Central memory CD4-positive, alpha-beta T cell (primary cell): ENCODE results near the gene SIK3.

Source experiments
- DNase-seq: peaks from one replicate; pipeline ENCODE4 v3.0.0; 2022

Gene SIK3

DNA sequence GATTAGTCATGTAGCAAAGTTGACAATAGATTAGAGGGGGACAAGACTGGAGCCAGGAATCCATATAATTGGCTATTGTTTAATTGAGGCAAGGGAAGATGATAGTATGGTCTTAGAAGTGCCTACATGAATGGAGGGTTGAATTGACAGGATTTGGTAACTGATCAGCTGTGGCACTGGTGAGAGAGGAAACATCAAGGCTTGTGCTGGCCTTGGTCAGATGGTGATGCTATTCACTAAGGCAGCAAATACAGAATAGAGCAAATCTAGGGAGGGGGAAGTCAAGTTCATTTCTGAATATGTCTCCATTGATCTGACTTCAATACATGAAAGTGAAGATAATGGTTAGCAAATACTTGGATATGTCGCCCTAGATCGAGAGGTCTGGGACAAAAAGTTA is 206.5 kb downstream of the SIK3 start:
- no peak for DNase-seq

DNA sequence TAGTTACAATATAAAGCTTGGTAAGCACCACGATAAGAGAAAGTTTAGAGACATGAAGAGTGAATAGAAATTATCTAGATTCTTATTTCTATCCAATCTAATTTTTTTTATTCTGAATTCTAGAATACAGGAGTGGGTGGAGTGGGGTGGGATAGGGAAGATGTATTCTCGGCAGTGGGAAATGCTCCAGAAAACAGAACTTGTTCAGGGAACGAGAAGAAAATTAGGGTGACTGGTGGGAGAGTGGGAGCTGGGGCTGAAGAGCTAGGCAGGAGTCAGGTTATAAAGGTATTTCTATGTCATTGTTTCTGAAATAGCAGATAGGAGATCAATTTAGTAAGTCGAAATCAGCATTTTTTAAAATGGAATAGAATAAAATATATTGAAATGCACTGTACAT is 207.6 kb downstream of the SIK3 start:
- no peak for DNase-seq

DNA sequence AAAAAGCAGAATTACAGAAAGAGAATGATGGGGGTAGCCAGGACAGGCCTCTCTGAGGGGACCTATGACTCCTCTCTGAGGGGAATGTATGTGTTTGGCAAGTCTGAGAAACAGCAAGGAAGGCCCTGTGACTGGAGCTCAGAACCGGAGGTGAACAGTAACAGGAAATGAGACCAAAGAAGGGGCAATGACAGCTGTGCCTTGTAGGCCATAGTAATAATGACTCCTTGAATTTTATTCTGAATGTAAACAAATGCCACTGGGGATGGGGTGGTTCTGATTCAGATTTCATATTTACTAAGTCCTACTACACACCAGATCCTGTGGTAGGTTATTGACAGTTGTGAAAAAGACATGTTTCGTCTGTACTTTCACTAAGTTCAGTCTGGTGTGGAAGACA is 208.0 kb downstream of the SIK3 start:
- DNase-seq, result no peak

DNA sequence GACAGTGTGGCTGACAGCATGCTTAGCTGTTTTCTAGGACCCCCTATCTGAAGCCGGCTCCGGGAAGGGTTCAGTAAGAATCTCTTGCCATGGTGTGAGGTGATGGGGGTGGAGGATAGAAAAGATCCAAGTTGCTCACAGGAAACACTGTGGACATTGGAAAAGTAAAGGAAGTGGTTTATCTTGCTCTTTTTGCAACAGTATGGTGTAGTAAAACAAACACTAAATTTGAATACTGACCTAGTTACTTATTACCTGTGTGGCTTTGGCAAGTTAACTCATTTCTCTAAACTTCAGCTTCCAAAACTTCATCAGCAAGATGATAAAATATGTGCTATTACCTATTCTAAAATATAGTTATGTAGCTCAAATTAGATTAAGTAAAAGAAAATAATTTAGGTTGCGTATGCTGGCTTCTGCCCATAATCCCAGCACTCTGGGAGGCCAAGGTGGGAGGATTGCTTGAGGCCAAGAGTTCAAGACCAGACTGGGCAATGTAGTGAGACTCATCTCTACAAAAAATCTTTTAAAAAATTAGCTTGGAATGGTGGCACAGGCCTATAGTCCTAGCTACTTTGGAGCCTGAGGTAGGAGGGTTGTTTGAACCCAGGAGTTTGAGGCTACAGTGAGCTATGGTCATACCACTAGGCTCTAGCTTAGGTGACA is 209.2 kb downstream of the SIK3 start:
- no peak for DNase-seq

DNA sequence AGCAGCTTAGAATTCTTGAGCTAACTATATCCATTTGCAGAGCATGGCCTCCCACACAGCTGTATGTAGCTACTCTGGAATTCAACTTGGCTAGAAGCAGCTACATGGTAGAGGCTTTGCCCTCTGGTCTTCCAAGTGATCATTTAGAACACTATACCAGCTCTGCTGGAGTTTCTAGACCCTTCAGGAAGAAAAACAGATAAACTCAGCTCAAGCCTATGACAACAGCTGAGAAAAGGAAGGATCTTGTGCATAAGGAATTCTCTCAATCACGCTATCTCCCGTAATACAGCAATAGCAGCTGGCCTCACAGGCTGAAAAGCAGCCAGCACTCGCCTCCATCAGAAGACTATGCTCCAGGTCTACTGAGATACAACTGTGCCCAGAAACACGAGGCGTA is 210.2 kb downstream of the SIK3 start:
- no peak for DNase-seq

DNA sequence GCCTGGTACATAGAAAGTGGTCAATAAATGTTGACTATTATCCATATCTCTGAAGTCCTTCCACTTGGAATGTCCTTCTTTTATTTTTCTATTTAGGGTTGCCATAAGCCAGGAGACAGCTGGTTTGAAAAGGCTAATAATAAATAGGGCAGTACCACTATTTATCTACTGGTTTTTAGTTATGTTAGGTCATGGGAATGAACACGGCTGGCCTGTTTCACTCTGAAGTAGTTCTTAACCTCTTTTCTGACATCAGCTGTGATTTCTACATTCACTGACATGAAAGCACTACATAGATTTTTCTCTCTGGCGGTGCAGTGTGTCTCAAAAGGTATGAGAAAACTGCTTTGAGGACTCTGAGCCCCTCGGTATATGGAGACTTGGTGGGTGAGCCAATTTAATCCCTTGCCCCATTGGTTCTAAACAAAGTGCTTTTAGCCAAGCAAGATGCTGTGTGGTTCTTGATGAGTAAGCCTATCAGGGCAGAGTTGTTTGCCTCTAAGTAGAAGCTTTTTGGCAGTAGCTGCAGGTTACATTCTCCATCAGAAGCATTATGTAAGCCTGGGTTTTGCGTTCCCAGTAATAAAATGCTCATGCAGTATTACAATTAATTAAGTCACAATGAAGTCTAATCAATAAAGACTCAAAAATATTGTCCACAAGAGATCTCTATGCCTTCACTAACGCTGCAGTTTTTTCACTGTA is 212.1 kb downstream of the SIK3 start:
- DNase-seq, result no peak

DNA sequence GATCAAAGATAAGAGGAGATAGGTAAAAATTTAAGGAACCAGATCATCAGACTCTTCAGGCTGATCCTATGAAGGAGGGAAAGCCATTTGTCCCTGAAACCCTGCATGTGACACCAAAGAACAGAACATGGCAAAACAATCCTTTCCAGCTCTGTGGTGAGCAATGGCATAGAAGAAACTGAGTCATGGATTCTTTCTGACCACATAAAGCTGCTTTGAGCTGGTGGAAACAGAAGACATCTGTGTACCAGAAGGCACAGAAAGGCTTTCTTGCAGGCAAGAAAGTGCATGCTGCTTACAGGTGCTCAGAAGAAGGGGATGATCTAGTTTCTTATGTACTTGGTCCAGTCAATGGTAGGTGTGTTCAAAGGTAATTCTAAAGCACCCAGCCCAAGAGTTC is 215.8 kb downstream of the SIK3 start:
- DNase-seq, result no peak

DNA sequence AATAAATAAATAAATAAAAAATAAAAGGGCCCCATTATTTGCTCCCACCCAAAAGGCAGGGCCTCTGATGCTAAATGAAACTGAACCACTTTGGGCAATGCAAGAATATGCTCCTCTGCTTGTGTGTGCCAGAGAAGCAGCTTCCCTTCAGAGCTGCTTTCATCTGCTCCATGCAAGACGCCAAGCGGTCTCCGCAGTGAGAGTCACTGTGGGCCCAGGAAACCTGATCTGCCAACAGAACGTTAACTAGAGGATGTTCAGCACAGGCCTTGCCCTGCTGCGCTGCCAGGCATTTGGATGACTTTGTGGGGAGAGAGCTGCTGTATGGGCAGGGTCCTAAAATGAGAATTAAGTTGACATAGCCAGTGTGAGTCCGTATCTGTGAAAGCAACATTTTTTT is 217.1 kb downstream of the SIK3 start:
- DNase-seq, result no peak

DNA sequence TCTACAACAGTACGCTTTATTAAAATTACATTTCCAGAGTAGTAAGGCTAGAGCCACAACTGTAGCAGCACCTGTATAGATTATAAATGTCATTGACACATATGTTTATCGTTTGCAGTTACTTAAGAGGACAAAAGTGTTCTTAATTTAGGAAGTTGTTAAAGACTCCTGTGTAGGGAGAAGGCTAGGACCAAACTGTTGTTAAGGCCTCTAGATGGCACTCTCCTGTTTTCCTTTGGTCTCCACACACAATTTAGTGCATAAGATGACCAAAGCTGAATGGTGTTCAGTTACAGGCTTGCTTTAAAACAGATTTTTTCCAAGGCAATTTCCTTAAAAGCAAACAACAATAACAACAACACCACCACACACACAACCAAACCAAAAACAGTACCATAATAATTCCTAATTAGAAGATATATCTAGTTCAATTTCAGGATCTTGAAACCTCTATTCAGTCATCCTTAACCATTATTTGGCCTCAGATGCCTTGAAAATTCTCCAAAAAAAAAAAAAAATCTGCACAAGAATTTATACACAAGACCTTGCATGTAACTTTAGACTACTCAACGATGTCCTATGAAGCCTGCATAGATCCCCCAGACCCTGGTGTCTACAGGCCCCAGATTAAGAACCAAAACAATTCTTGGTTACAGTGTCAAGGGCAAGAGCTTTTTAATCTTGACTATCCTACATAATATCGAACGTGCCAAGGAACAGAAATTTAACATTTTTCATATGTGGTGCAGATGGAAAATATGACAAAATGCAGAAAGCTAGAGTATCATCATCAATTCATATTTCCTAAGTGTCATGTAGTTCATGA is 218.2 kb downstream of the SIK3 start:
- DNase-seq, result peak; percentile 44

DNA sequence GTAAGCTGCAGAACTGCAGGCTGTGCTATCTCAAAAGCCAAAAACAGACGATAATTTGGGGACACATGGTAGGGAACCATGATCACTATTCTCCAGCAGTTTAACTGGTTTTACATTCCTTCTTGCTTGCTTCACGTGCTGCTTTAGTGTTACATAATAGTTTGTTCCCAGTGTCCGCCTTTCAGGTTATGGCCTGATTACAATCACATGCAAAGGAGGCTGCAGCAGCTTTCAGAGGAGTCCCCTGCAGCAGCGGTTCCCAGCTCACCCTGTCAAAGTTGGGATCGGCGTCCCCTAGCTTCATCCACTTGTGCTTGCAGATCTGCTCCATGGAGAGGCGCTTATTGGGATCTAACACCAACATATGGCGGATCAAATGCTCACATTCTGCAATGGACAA is 221.6 kb downstream of the SIK3 start:
- no peak for DNase-seq

DNA sequence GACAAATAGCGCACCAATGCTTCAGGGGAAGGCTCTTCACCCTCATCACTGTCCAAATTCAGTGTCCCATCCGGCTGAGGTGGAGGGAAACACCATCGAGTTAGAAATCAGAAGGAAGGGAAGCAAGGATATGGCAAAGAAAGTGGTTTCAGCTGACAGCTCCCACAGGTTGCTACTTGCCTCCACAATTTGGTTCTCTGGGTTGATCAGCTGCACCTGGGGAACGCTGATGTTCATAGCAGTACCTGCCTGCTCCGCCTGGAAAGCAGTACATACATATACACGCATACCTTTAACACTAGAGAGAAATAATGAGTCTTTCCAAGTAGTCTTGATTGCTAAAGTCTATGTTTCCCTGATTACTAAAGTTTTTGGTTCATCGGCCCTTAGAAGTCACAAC is 223.0 kb downstream of the SIK3 start:
- DNase-seq, result no peak

DNA sequence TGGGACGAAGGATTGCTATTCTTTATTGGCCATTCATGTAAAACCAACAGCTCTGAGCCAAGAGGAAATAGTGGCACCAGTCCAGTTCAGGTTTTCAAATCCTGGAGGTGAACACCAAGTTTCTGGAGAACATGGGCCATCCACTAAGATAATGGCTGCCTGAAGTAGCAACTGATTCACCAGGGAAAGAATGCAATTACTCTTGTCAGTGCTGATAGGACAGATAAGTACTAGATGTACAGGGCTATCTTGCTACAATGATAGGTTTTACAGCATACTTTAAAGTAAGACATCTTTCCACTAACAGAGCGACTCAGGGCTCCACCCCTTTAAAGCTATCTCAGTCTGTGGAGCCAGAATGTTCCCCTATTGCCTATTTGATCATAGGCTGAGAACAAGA is 224.0 kb downstream of the SIK3 start:
- no peak for DNase-seq

DNA sequence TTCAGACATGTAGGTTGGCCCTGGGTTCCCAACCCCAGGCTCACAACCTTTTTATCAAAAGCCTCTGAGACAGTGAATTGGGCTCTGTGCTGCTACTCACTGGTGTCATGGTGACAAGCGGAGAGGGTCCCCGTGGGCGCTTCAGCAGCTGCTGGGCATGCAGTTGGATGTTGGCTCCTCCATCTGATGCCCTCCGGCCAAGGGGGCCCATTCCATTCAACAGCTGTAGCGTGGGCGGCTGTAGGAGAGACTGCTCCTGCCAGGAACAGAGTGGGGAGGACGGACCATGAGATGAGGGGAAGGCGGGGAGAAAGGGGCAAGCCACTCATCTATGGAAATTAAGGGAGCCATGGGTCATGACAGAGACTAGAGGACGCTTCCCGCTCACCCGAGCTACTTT is 224.8 kb downstream of the SIK3 start:
- DNase-seq, result no peak

DNA sequence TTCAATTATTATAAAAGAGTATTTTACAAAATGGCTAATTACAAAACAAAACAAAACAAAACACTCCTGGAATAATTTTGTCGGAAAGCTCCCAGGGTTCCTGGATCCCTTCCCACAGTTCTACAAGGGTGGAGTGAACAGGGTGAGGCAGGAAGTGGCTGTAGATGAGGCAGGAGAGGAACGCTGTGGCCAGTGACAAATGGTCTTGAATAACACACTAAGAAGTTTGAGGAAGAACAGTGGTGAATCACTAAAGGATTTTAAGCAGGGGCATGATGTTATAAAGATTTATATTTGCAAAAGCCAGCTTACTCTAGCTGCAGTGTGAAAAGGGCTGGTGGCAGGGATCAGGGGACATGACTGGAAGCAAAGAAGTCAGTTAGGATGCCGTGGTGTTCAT is 227.0 kb downstream of the SIK3 start:
- DNase-seq, result no peak

DNA sequence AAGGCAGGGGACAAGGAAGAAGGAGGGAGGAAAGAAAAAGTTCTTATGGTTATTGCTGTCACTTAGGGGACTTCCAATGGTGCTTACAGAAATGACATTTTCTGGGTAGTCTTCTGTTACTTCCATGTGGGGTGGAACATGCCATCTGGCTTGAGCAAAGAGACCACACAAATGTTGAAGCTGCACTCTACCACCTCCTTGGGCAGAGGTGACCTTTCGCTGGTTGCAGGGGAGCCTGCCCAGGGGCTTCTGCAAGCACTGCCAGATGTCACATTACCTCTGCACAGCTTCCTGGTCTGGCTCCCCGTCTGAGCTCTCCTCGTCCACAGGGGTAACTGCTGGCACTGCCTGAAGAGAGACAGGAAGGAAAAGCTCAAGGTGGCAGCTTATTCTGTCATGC is 228.2 kb downstream of the SIK3 start:
- DNase-seq, result no peak

DNA sequence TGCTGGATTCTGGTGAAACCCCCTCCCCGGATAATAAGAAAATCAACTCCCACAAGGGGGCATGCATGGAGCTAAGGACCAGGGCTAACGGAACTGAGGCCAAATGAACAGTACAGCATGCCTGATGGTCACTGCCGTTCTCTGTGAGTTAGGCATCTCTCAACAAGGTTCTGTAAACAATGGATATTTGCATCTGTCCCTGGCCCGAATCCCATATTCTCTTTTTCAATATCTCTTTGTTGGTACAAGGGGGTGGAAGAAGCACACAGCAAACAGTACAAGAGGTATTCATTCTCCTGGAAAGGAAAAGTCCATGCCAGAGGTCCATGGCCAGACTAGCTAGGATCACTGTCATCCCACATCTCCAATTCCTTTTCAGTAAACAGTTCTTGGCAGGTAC is 228.6 kb downstream of the SIK3 start:
- no peak for DNase-seq

DNA sequence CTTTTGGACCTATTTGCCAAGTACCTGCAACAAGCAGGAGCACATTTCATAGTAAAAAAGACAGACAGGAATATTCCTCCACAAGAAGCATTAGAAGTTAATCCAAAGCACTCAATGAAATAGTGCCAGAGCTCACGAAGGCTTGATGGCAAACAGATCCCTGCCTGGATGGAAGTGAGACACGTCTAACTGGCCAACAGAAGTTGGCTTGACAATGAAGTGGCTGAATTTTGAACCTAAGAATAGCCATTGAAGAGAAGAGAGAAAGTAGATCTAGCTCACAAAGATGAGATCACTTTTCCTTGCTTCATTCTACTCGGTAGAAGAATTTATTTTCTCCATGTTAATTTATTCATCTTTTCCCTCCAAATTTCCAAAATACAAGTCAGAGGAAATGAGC is 230.2 kb downstream of the SIK3 start:
- no peak for DNase-seq

DNA sequence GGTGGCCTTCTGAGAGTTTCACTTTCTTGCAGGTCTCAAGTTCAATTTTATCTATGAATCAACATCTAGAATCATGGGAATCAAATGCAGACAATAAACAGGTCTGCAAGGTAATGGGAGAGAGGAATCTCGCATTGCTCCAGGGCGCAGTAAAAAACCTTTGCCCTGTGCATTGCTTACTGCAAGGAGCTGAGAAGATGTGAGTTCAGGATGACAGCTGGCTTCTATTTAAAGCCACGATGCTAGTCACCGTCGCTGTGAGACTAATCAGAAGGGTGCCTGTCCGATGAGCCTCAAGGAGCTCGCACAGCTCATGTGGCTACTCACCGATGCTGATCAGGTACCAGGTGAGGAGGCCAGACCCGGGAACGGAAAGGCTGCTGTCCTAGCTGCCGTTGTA is 230.6 kb downstream of the SIK3 start:
- no peak for DNase-seq

DNA sequence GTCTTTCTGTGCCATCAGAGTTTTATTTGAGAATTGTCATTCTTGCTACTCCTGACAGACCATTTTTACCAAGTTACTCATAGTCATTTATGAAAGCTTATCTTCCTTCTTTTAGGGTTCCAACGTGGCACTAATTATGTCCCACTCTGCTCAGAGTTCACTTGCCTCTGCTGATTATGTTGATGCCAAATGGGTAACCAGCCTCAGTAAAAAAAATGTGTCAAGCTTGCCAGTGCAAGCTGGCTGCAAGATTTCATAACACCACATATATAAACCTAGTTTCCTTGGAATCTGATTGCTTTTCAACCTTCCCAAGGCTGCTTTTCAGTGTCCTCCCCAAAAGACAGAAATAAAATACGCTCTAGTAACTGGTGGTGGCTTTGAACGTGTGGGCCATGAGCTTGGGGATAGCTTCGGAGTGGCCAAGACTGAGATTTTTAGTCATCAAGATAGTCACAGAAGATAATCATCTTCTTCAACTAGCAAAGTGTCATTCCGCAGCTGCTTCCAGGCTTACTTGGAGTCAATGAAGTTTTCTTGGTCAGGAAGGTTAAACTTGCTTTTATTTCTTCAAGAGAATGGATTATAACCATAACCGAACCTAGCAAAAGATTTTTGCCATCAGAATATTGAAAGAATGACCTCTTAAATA is 231.3 kb downstream of the SIK3 start:
- no peak for DNase-seq

DNA sequence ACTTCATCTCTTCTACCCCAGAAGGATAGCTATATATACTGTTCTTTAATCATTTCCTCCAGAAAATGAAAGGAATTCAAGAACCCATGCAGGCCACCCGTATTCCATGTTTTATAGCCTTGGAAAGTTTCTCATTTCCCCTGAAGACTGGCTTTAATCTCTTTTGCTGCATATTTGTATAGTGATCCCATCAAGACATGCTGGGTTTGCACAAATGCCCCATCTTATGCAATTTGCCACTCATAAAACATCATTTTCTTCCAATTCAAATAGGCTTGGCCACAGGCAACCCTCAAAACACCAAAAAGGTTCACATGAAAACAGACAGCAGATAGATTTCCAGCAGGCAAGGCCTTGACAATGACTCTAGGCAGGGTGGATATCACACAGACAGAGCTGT is 232.5 kb downstream of the SIK3 start:
- no peak for DNase-seq

DNA sequence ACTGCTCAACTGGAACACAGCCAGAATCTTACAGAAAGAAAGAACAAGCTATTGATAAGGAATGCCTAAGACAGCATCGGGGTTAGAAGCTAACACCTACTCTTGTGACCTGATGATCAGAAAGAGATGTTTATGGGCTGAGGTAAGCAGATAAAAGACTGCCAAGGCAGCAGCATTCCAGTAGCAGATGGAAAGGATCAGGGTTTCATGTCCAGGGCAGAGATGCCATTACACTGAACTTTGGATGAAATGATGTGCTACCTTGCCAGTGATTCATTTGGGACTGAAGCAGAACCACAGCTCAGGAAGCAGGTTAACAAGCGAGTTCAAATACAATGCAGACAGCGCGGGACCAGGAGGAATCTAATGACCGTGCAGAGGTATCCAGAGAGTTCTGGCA is 233.7 kb downstream of the SIK3 start:
- no peak for DNase-seq

DNA sequence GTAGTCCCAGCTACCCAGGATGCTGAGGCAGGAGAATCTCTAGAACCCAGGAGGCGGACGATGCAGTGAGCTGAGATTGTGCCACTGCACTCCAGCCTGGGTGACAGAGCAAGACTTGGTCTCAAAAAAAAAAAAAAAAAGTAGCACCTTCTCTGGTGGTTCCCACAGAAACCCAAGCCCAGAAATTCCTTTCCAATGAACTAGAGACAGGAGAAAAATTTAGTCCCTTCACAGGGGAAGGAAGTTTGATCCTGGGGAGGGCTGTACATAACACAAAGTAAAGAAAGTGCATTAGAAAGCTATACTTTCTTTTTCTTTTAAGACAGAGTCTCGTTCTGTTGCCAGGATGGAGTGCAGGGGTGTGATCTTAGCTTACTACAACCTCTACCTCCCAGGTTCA is 235.3 kb downstream of the SIK3 start:
- no peak for DNase-seq

DNA sequence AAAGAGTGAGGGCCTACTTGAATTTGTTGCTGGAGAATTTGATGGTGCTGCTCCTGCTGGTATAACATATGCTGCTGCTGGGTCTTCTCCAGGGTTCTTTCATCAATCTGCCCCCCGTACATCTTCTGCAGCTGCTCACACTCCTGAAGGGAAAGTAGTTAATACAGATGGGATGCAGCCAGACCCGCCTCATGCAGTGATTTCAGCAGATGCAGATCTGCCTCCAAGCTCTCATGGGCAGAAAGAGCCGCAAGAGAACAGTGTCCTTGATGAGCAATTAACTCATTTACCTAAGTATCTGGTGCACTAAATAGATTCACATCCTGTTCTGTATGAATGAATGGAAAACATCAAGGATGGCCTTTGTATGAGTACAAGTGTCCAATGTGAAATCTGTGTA is 236.0 kb downstream of the SIK3 start:
- DNase-seq, result no peak

DNA sequence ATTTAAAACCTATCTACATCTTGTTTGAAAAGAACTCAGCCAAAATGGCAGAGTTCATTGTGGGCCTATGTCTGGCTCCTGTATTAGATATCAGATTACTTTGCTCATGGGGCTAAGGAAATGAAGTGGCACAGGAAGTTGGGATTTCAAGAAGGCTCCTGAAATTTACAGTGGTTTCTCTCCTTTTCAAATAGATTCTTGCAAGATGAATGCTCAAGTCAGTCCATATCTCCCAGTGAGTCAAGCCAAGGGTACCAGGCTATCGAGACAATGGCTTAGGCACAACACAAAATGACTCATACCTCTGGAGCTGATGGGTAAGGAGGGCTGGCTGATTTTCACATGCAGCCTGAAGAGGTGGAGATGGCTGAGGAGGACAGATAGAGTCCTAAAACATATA is 236.7 kb downstream of the SIK3 start:
- no peak for DNase-seq
